ENCODE results near the gene CMTM1.

DNA sequence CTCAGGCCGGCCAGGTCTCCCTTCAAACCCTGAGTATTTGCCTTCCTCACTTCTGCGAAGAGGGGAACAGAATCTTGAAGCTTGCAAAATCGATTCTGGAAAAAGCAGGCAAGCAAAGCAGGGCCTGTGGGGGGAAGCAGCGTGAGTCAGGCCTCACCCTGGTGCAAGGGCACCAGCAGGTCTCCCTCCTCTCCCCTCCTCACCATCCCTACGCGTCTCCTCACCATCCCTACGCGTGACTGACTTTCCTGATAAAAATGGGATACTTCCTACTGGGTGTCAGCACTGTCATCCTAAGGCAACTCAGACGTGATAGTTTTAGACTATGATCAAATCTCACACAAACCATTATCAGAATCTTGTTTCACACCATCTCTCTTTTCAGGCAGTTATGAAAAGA lies 50.4 kb downstream of the CMTM1 start:
- TF ChIP-seq, protein P1, sequence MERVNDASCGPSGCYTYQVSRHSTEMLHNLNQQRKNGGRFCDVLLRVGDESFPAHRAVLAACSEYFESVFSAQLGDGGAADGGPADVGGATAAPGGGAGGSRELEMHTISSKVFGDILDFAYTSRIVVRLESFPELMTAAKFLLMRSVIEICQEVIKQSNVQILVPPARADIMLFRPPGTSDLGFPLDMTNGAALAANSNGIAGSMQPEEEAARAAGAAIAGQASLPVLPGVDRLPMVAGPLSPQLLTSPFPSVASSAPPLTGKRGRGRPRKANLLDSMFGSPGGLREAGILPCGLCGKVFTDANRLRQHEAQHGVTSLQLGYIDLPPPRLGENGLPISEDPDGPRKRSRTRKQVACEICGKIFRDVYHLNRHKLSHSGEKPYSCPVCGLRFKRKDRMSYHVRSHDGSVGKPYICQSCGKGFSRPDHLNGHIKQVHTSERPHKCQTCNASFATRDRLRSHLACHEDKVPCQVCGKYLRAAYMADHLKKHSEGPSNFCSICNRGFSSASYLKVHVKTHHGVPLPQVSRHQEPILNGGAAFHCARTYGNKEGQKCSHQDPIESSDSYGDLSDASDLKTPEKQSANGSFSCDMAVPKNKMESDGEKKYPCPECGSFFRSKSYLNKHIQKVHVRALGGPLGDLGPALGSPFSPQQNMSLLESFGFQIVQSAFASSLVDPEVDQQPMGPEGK (CRISPR knock-in tag; IDR thresholded peaks at IDR 0.05; ENCODE audit: borderline replicate concordance), result no peak
- no peak for TF ChIP-seq CREB5 (CRISPR knock-in tag; IDR thresholded peaks at IDR 0.05; ENCODE audit: low read depth)
- TF ChIP-seq GLIS3 (CRISPR knock-in tag; IDR thresholded peaks at IDR 0.05), result no peak
- TF ChIP-seq TOX (CRISPR knock-in tag; IDR thresholded peaks at IDR 0.05; ENCODE audit: borderline replicate concordance), result no peak
- TF ChIP-seq PPARA (CRISPR knock-in tag; IDR thresholded peaks at IDR 0.05; ENCODE audit: borderline replicate concordance), result no peak
- TF ChIP-seq TSHZ2 (CRISPR knock-in tag; IDR thresholded peaks at IDR 0.05), result no peak
- TF ChIP-seq SNAI2 (CRISPR knock-in tag; IDR thresholded peaks at IDR 0.05), result no peak
- TF ChIP-seq BACH2 (CRISPR knock-in tag; IDR thresholded peaks at IDR 0.05; ENCODE audit: borderline replicate concordance), result no peak
- no peak for TF ChIP-seq ARNTL (CRISPR knock-in tag; IDR thresholded peaks at IDR 0.05; ENCODE audit: borderline replicate concordance, low read depth)
- TF ChIP-seq ZNF70 (CRISPR knock-in tag; IDR thresholded peaks at IDR 0.05), result no peak
- TF ChIP-seq TCF4 (CRISPR knock-in tag; IDR thresholded peaks at IDR 0.05; ENCODE audit: borderline replicate concordance), result no peak
